GM12878 (cell line): ENCODE data around the gene FAM76A. TPM values are rescaled to one million over a fixed set of nuclear protein-coding genes. Genes with fewer than 3 reads are reported as not detected.

Source experiments
- ATF2 ChIP-seq: IDR thresholded peaks from 2 replicates; pipeline ENCODE4 v1.6.1; 2012; ENCODE audit warnings: low read length, inconsistent platforms
- E4F1 ChIP-seq: fragments of 450-650 bp; IDR thresholded peaks from 2 replicates; pipeline ENCODE4 v1.6.1; 2018; ENCODE audit warnings: borderline replicate concordance, mild to moderate bottlenecking; ENCODE audit not compliant: partially characterized antibody
- ESRRA ChIP-seq: IDR thresholded peaks from 2 replicates; pipeline ENCODE4 v1.6.1; 2012; ENCODE audit warnings: mild to moderate bottlenecking, low read length, improper control_type of control experiment
- LARP7 ChIP-seq: fragments of 450-650 bp; IDR thresholded peaks from 2 replicates; pipeline ENCODE4 v1.6.1; 2017; ENCODE audit warnings: mild to moderate bottlenecking
- MLLT1 ChIP-seq: fragments of 450-650 bp; IDR thresholded peaks from 2 replicates; pipeline ENCODE4 v1.6.1; 2016; ENCODE audit warnings: mild to moderate bottlenecking
- MXI1 ChIP-seq: fragments of 150-350 bp; IDR thresholded peaks from 2 replicates; pipeline ENCODE4 v1.6.1; 2011; ENCODE audit warnings: low read depth, mild to moderate bottlenecking, inconsistent platforms, low read length, improper control_type of control experiment
- MYB ChIP-seq: fragments of 150-350 bp; IDR thresholded peaks from 2 replicates; pipeline ENCODE4 v1.6.1; 2014; ENCODE audit warnings: mild to moderate bottlenecking, low read depth, low read length, borderline replicate concordance
- RB1 ChIP-seq: fragments of 450-650 bp; formaldehyde crosslinking; IDR thresholded peaks from 2 replicates; pipeline ENCODE4 v1.6.1; 2017; ENCODE audit warnings: mild to moderate bottlenecking, borderline replicate concordance
- SP1 ChIP-seq: IDR thresholded peaks from one replicate; pipeline ENCODE4 v1.6.1; 2011; ENCODE audit warnings: low read depth, low read length
- ZBTB33 ChIP-seq: fragments of 450-650 bp; IDR thresholded peaks from 2 replicates; pipeline ENCODE4 v1.6.1; 2017; ENCODE audit warnings: mild to moderate bottlenecking
- polyA plus RNA-seq, 11 experiments: library from polyadenylated mRNA; depleted of rRNA in 4 of 11; unstranded in 6 of 11; stranded (reverse) in 5 of 11; fragments of >200 nt; fragmentation: Nextera tagmentation in 4 of 11; fragmentation: Illumina TruSeq in 1 of 11; extraction: Ambion mirVana in 4 of 11; extraction: Trizol in 1 of 11; gene quantifications; 1 replicate in 1 of 11; 2 replicates in 10 of 11; pipeline versions ENCODE4 v1.2.1 to v1.2.3, GENCODE V29; 2011 to 2016; ENCODE audit warnings: inconsistent platforms in 2 of 11, missing spikeins in 2 of 11, low read depth in 1 of 11
- total RNA-seq, 4 experiments: library from RNA; depleted of rRNA in 3 of 4; stranded (reverse); fragments of >200 nt in 3 of 4; fragmentation: Illumina TruSeq in 1 of 4; extraction: Trizol in 1 of 4; gene quantifications; 2 replicates each; pipeline versions ENCODE4 v1.2.1 to v1.2.3, GENCODE V29; 2013 to 2021

FAM76A gene
- total and polyA plus RNA-seq, 10 of the 15 experiments (the other 5 are each of a cell fraction or from before 2014, with no cell fraction given) = 5.4 to 13.4 (median 7.6) TPM

- TF ChIP-seq E4F1 (no peak), LARP7 (no peak; the same call in 1 of the 2 replicates), MLLT1 (no peak), MYB (no peak), ATF2 (no peak), MXI1 (peak; percentile 91), RB1 (no peak; the same call in 1 of the 2 replicates), SP1 (peak; percentile 98), ESRRA (no peak), ZBTB33 (no peak)
Observed at GRCh38 chr1:27725374-27726172, at the start of gene FAM76A (continued).
